NCI-H82 treated with DMSO at 0.1 percent for 48 hours (cell line): ENCODE data around the gene ERICH3.
"Not testable (repeated sequence)": the region's sequence is repeated elsewhere in the genome, so short reads cannot be mapped to it uniquely, and the experiment has no call there.

Source experiments
- DNase-seq: peaks from one replicate; lab custom pipeline; 2025; ENCODE audit not compliant: unreplicated experiment; lab: John Stamatoyannopoulos, UW

ERICH3 gene

GRCh38 chr1:74681449-74681848 is 7.9 kb upstream of the ERICH3 start:
- no peak for DNase-seq

- no peak for DNase-seq
Measured at GRCh38 chr1:74681001-74681400, 7.4 kb upstream of the ERICH3 start.

- no peak for DNase-seq
Measured at GRCh38 chr1:74679811-74680210, 6.2 kb upstream of the ERICH3 start.

DNA sequence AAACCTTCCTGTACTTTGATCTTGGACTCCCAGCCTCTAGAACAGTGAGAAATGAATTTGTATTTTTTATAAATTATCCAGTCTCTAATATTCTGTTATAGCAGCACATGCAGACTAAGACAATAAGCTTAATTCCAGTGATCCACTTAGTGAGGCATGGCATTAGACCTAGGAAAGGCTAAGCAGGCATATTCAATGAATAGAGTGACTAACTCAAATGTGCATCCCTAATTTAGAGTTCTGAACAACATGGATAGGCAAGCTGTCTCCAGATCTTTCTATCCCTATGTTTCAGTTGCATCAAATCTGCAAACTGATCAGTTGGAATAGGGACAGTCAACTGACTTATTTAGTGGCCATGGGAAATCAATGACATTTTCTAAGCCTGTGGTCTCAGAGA is 4.3 kb upstream of the ERICH3 start:
- peak; percentile 29 for DNase-seq

GRCh38 chr1:74674278-74675048 is 871 bp upstream of the ERICH3 start:
- DNase-seq: no peak

GRCh38 chr1:74670866-74671265 is 2.7 kb downstream of the ERICH3 start:
- DNase-seq: not testable (repeated sequence)

DNA sequence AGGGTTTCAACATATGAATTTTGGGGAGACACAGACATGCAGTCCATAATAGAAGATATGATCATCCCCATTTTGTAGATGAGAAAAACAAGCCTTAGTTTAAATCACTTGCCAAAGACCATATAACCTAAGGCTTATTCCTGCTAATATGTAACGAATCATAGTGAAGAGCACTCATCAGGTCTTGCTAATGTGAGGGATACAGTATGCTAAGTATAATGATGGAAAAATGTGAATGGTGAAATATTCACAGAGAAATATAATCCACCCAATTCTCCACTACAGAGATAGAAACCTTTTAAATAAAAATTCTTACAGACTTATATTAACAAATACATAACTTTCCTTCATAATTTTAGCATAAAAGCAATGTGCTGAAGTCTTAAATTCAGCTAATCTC is 18.9 kb downstream of the ERICH3 start:
- no peak for DNase-seq

- DNase-seq: no peak
Measured at GRCh38 chr1:74652711-74653139, 20.9 kb downstream of the ERICH3 start.

- DNase-seq: no peak
Measured at GRCh38 chr1:74650561-74650960, 23.0 kb downstream of the ERICH3 start.

GRCh38 chr1:74641876-74642275 is 31.7 kb downstream of the ERICH3 start:
- no peak for DNase-seq

GRCh38 chr1:74641161-74641560 is 32.4 kb downstream of the ERICH3 start:
- no peak for DNase-seq

DNA sequence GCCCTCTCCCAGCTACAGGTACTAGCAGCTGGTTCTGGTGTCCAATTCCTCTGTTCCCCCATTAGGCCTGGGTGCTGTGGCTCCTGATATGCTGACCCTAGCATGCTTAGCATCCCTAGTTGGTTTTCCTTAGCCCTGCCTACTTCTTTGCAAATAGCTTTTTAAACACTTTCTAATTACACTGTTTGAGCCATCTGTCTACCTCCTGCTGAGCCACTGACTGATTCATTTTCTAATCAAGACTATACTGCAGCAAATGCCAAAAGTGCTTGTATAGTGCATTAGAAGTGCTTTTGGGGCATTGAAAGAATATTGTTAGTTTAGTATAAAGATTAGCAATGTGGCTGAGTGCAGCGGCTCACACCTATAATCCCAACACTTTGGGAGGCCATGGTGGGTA is 36.3 kb downstream of the ERICH3 start:
- DNase-seq: no peak

DNA sequence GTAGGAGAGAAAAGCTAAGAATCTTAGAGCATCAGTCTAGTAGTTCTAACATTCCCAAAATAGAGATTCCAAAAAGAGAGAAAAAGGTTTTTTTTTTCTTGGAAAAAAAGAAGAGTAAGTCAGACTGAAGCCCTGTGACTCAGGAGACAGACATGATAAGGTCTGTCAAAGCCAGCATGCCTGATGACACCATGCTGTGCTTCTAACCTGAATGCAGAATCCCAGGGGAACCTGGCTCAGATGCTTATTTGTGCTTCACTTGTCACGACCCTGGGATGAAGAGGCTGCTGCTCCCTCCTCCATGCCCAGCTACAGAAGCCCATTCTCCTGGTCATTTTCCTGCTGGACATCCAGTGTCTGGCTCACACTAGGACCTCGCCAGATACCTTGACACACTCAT is 44.3 kb downstream of the ERICH3 start:
- DNase-seq: no peak

DNA sequence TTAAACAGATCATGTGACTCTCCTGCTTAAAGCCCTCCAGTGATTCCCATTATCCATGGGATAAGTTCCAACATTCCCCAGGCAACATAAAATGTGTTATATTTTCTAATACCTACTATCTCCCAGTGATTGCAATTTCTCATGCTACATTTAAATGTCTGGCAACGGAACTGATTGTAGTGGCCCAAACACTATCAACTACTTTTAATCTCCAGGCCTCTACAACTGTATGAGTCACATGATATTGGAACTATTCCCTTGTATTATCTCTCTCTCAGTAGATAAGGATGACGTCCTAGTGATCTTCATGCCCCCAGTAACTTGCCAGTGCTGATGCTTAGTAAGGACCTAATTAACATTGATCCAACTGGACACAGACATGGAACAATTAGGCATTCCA is 49.9 kb downstream of the ERICH3 start:
- no peak for DNase-seq

GRCh38 chr1:74620242-74620641 is 53.4 kb downstream of the ERICH3 start:
- no peak for DNase-seq

GRCh38 chr1:74618974-74619373 is 54.6 kb downstream of the ERICH3 start:
- no peak for DNase-seq

DNA sequence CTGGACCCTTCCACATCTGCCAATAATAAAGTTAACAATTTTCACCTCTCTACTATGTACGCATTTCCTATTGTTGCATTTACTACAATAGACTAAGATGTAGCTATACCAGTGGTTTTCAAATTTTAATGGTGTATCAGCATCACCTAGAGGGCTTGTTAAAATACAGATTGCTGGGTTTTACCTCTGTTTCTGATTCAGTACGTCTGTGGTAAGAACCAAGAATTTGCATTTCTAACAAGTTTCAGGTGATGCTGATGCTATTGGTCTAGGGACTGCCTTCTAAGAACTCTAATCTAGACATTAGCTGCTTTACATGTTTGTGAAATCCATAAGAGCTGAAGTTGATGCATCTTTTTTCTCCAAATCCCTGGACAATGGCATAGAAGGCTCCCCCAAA is 59.7 kb downstream of the ERICH3 start:
- no peak for DNase-seq

DNA sequence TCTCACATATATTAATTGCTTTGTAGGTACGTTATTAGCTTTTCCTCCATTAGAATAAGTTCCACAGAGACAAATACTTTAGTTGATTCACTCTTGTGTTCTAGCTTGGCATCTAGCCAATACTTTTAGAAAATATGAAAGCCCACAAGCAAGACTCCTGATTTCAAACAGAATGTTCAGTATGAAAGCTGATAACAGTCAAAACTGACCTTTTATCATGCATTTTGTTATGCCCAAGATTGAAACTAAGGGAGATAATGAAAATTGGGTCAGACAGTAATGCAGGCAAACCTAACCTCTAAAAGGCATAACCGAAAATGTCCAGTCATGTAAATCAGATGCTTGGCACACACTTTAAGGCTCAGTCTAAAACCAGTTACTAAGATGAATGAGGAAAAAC is 61.7 kb downstream of the ERICH3 start:
- DNase-seq: no peak

- DNase-seq: no peak
Measured at GRCh38 chr1:74610961-74611360, 62.6 kb downstream of the ERICH3 start.

- no peak for DNase-seq
Measured at GRCh38 chr1:74609810-74610371, 63.7 kb downstream of the ERICH3 start.

GRCh38 chr1:74596717-74597116 is 76.9 kb downstream of the ERICH3 start:
- DNase-seq: no peak

GRCh38 chr1:74593887-74594866 is 79.4 kb downstream of the ERICH3 start:
- DNase-seq: no peak
